ENCODE data around the gene AZI2.

The AZI2 gene

DNA sequence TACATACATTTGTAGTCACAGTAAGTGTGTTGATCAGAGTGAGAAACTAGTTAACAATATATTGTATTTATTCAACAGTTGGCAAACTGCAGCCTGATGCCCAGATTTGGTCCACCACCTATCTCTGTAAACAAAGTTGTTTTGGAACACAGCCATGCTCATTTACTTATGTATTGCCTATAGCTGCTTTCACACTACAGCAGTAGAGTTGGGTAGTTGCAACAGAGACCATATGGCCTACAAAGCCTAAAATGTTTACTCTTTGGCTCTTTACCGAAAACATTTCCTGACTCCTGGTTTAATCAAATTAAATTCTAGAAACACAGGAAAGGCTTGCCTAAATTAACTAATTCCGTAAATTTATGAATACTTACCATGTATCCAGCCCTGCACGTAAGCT is 67.8 kb downstream of the AZI2 start:
- ChIA-PET CTCF (no interaction called here), POLR2A (ENCODE audit: low non-redundant PET) (no interaction called here)
- no peak overlapping the region for H3K27ac ChIP-seq
- DNase-seq (ENCODE audit: low spot score) = no peak
- TF ChIP-seq CTCF (conservative IDR thresholded peaks at IDR 0.05; ENCODE audit: low read depth) = no peak

GRCh38 chr3:28279770-28280169 is 68.9 kb downstream of the AZI2 start:
- POLR2A ChIA-PET (ENCODE audit: low non-redundant PET) = no interaction called here
- CTCF ChIA-PET = no interaction called here
- no peak for DNase-seq (ENCODE audit: low spot score)
- no peak overlapping the region for H3K27ac ChIP-seq
- TF ChIP-seq CTCF (conservative IDR thresholded peaks at IDR 0.05; ENCODE audit: low read depth) = no peak

- POLR2A ChIA-PET (ENCODE audit: low non-redundant PET) = no interaction called here
- no peak for DNase-seq (ENCODE audit: low spot score)
- no peak for TF ChIP-seq CTCF (conservative IDR thresholded peaks at IDR 0.05; ENCODE audit: low read depth)
- CTCF ChIA-PET = interaction anchor here (0.7 kb wide), 1 partner anchor 11 kb away, joined by 3 read pairs; no protein-coding TSS in a partner anchor
- no peak overlapping the region for H3K27ac ChIP-seq
Measured at GRCh38 chr3:28278918-28279317, 69.7 kb downstream of the AZI2 start.

DNA sequence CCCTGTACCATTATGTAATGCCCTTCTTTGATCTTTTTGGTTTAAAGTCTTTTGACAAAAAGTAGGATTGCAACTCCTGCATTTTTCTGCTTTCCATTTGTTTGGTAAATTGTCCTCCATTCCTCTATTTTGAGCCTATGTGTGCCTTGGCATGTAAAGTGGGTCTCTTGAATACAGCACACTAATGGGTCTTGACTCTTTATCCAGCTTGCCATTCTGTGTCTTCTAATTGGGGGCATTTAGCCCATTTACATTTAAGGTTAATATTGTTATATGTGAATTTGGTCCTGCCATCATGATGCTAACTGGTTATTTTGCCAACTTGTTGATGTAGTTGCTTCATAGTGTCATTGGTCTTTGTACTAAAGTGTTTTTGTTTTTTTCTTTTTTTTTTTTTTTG is 74.8 kb downstream of the AZI2 start:
- ChIA-PET CTCF (no interaction called here), POLR2A (ENCODE audit: low non-redundant PET) (no interaction called here)
- no peak for TF ChIP-seq CTCF (conservative IDR thresholded peaks at IDR 0.05; ENCODE audit: low read depth)
- H3K27ac ChIP-seq = no peak overlapping the region
- no peak for DNase-seq (ENCODE audit: low spot score)
